ENCODE results near the gene SLC1A2. TPM values are rescaled to one million over a fixed set of nuclear protein-coding genes. Genes with fewer than 3 reads are reported as not detected.

SLC1A2 gene
- 1.9 TPM in 3 replicates for total RNA-seq

- no peaks in the 10 kb centered on the region for H3K9me3 Mint-ChIP-seq
- H3K27me3 Mint-ChIP-seq (ENCODE audit: low read depth): peaks cover 97% of the 10 kb centered on the region
- no peak within 1 kb of the TSS for H3K27ac Mint-ChIP-seq
- peak within 1 kb of the TSS; percentile 73 for H3K4me3 Mint-ChIP-seq
- peaks cover 15% of the 10 kb centered on the region for H3K4me1 Mint-ChIP-seq
- TF ChIP-seq CTCF (IDR thresholded peaks at IDR 0.05; ENCODE audit: unreplicated experiment): no peak
- DNase-seq (ENCODE audit: low spot score in 2 of 2, unreplicated experiment in 2 of 2): peak; percentile 37 to 60
- no peaks in the 10 kb centered on the region for H3K36me3 Mint-ChIP-seq
Observed at GRCh38 chr11:35419184-35419829, at the start of gene SLC1A2. Gene SLC1A2, minus strand, starts transcription at chr11:35419558. Its CDS starts 592 bp downstream, at chr11:35418966.

GRCh38 chr11:35466058-35466457 lies 46.7 kb upstream of the SLC1A2 start:
- H3K36me3 Mint-ChIP-seq: peaks cover 2% of the 10 kb centered on the region
- H3K4me1 Mint-ChIP-seq: no peaks in the 10 kb centered on the region
- peaks cover 1% of the 10 kb centered on the region for H3K27me3 Mint-ChIP-seq (ENCODE audit: low read depth)

GRCh38 chr11:35464308-35464707 lies 45.0 kb upstream of the SLC1A2 start:
- H3K4me3 Mint-ChIP-seq: no peak overlapping the region
- no peak for DNase-seq (ENCODE audit: low spot score in 2 of 2, unreplicated experiment in 2 of 2)
- no peak for TF ChIP-seq CTCF (IDR thresholded peaks at IDR 0.05; ENCODE audit: unreplicated experiment)
- H3K9me3 Mint-ChIP-seq: no peaks in the 10 kb centered on the region
- no peak overlapping the region for H3K27ac Mint-ChIP-seq
- peaks cover 2% of the 10 kb centered on the region for H3K36me3 Mint-ChIP-seq
- H3K27me3 Mint-ChIP-seq (ENCODE audit: low read depth): no peaks in the 10 kb centered on the region
- no peaks in the 10 kb centered on the region for H3K4me1 Mint-ChIP-seq

More at GRCh38 chr11:35466058-35466457, 46.7 kb upstream of the SLC1A2 start:
- H3K27ac Mint-ChIP-seq: no peak overlapping the region
- no peaks in the 10 kb centered on the region for H3K9me3 Mint-ChIP-seq
- TF ChIP-seq CTCF (IDR thresholded peaks at IDR 0.05; ENCODE audit: unreplicated experiment): no peak
- no peak overlapping the region for H3K4me3 Mint-ChIP-seq
- DNase-seq (ENCODE audit: low spot score in 2 of 2, unreplicated experiment in 2 of 2): no peak

- H3K9me3 Mint-ChIP-seq: no peaks in the 10 kb centered on the region
- no peak overlapping the region for H3K27ac Mint-ChIP-seq
- TF ChIP-seq CTCF (IDR thresholded peaks at IDR 0.05; ENCODE audit: unreplicated experiment): no peak
Observed at GRCh38 chr11:35463331-35463751, 44.0 kb upstream of the SLC1A2 start.

GRCh38 chr11:35461917-35462538 lies 42.7 kb upstream of the SLC1A2 start:
- Mint-ChIP-seq H3K4me1 (peaks cover 5% of the 10 kb centered on the region), H3K27me3 (ENCODE audit: low read depth) (peaks cover 4% of the 10 kb centered on the region), H3K4me3 (no peak overlapping the region), H3K27ac (no peak overlapping the region), H3K36me3 (peaks cover under 1% of the 10 kb centered on the region), H3K9me3 (no peaks in the 10 kb centered on the region)
- TF ChIP-seq CTCF (IDR thresholded peaks at IDR 0.05; ENCODE audit: unreplicated experiment): no peak
- no peak for DNase-seq (ENCODE audit: low spot score in 2 of 2, unreplicated experiment in 2 of 2)

More at GRCh38 chr11:35463331-35463751, 44.0 kb upstream of the SLC1A2 start:
- peaks cover 2% of the 10 kb centered on the region for H3K36me3 Mint-ChIP-seq
- DNase-seq (ENCODE audit: low spot score in 2 of 2, unreplicated experiment in 2 of 2): no peak
- no peak overlapping the region for H3K4me3 Mint-ChIP-seq
- H3K27me3 Mint-ChIP-seq (ENCODE audit: low read depth): peaks cover 3% of the 10 kb centered on the region
- H3K4me1 Mint-ChIP-seq: peaks cover 5% of the 10 kb centered on the region

All from mesothelial cell of epicardium (in vitro differentiated cells).